Activated naive CD4-positive, alpha-beta T cell treated with Interleukin-2 at 50 U/mL for 16 hours (primary cell): ENCODE data around the gene KIRREL3.
"Not testable (repeated sequence)": the region's sequence is repeated elsewhere in the genome, so short reads cannot be mapped to it uniquely, and the experiment has no call there.

Source experiments
- DNase-seq: peaks from one replicate; pipeline ENCODE4 v3.0.0-alpha.2; 2020

The KIRREL3 gene

DNA sequence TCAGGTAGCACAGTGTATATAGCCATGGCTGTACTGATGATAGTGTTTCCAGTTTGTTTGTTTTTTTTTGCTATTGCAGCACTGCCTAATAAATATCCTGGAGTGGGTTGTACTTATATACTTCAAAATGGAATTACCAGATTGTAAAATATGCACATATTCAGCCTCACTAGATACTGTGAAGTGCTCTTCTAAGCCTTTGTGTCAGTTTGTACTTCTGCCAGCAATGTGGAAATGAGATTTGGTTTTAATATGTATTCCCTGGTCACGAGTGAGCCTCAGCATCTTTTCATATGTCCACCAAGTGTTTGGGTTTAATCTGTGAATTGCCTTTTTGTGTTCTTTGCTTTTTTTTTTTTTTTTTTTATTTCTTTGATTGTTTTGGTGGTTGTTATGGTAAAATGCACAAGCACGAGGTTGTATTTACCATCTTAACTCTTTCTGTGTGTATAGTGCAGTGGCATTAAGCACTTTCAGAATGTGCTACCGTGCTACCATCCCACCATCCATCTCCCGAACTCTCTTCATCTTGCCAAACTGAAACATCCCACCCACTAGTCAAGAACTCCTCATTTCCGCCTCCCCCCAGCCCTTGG lies 610.2 kb downstream of the KIRREL3 start:
- no peak for DNase-seq

- DNase-seq: no peak
These were observed 612.7 kb downstream of the KIRREL3 start for GRCh38 chr11:126387857-126388256.

- not testable (repeated sequence) for DNase-seq
These were observed 613.9 kb downstream of the KIRREL3 start for GRCh38 chr11:126386729-126387071.

DNA sequence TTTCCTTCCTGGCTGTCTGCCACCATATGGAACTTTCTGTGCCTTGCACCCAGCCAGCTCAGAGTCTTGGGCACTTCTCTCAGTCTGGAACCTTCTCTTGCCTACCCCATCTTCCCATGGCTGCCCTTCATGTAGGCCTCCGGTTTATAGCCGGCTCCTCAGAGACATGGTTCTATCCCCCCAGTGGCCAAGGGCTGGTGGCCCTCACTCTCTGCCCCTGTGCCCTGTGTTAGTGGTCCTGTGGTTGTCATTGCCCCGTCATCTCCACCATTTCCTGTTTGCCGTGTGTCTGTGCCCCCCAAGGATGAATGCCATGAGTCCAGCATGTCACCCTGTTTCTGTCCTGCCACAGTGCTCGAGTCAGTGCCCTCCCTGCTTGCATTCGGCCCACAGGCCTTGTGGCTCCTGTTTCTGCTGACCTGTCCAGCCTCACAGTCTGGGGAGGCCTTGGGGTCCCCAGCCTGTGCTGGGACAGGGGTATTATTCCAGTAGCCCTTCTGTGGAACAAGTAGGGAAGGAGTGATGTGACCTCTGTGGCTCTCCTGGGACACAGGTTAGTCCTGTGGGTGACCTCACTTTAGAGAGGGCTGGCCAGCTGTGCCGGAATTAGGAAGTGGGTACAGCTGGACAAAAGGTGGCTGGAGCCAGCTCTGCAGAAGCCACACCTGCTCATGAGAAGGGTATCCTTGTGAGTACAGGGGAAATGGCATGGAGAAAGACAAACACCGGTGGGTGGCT lies 614.4 kb downstream of the KIRREL3 start:
- DNase-seq: no peak

DNA sequence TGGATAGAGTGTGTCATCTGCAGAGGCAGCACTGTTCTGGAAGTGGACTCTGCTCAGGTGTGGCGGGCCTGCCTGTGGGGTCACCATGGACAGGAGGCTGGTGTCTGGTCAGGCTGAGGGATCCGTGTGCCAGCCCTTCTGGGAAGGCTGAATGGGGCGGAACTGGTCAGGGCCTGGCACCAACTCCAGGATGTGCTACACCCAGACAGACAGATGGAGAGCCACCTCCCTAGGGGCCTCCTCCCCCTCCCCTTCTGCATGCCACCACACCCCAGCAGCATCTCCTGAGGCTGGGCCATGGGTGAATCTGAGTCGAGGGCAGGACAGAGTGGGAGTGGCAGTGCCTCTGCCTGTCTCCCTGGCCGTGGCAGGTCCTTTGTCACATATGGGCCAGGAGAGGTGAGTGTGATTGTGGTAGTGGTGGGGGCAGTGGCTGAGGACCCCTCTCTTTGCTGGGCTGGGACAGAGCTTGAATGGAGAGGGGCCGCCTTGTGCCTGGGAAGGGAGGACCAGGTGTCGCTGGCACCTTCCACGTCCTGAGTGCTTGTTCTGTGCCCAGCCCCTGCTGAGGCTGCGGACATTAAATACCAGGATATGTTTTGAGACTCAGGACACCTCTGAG lies 616.0 kb downstream of the KIRREL3 start:
- no peak for DNase-seq

GRCh38 chr11:126383339-126384335 lies 616.9 kb downstream of the KIRREL3 start:
- DNase-seq: no peak

DNA sequence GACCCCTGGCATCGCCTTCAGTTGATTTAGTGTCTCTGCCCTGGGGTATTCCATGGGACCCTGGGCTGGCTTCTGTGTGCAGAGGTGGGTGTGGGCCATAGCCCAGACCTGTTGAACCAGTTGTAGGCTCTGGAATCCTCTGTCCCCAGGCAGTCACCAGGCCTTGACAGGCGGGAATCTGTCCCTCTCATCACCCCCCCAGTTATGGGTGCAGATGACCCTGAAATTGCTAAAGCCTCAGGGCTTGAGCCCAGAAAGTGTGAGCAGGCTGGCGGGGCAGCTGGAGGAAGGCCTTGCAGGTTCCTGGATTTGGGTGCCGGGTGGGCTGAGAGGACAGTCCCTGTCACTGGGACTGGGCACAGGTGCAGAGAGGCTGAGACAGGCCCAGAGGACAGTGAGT lies 617.9 kb downstream of the KIRREL3 start:
- DNase-seq: not testable (repeated sequence)

- DNase-seq: not testable (repeated sequence)
These were observed 618.6 kb downstream of the KIRREL3 start for GRCh38 chr11:126381960-126382359.

GRCh38 chr11:126380909-126381308 lies 619.7 kb downstream of the KIRREL3 start:
- no peak for DNase-seq

- no peak for DNase-seq
These were observed 621.8 kb downstream of the KIRREL3 start for GRCh38 chr11:126378763-126379162.

DNA sequence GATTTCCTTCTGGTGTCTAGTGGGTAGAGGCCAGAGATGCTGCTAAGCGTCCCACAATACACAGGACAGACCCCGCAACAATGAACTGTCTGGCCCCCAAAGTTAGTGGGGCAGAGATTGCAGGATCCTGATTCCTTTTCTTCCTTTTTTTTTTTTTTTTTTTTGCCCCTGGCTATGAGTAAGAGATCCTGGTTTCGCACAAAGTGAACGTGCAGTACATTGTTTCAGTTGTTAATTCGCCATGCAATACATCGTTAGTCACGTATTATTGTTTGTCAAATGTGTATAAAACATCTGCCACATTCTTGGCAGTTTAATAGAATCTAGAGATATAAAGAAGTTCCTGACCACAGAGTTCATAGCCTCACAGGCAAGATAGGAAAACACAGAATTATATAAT lies 624.8 kb downstream of the KIRREL3 start:
- no peak for DNase-seq

GRCh38 chr11:126374562-126375300 lies 625.8 kb downstream of the KIRREL3 start:
- not testable (repeated sequence) for DNase-seq

DNA sequence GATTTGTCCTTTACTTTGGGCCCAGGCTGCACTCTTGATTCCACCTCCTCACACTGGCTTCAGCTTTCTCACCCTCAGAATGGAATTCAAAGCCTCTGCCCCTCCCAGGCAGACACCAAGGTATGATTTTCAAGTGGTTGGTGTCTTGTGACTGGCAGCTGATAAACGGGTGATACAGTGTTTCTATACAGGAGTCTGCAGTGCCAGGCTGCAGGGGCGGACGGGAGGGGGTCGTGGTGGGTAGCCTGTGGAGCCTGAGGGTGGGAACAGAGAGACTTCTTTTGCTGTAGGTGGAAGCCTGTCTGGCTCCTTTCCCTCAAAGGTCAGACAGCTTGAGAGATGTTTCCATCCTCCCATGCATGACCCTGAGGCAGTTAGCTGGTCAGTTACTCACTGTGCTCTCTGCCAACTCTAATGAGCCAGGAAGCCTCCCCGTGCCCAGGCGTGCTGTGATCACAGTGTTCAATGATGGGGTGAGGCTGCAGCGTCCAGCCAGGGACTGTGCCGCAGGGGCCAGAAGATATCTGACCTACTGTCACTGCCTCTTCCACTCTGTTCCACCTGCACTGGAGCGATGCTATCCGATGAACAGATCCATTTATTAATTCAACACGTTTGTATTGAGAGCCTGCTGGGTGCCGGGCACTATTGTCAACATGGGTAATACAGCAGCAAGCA lies 627.0 kb downstream of the KIRREL3 start:
- not testable (repeated sequence) for DNase-seq
